Measurements from ENCODE around the gene MAP1LC3B2.

Gene MAP1LC3B2

DNA sequence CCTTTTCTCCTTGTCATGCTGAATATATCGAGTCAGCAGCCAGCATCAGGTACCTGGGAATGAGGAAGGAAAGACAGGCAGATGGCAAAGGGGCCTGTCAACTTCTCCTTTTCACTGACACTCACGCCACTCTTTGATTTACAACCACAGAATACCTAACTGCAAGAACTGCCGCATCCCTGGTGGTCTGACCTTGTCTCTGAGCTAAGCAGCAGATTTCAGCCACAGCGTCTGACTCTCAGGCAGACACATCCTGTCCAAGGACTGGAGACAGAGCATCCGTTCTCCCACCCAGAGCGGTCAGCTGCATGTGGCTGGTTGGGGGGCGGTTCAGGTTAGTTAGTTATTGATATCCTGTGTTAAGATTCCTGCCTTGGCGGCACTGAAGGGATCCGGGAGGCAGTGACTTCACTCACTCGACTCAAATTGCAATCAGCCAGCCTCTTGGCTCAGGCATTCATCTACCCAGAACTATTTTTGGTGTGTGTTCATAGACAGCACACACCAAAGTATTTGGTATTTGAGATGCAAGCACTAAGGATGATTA, 11.2 kb upstream of the MAP1LC3B2 start:
- Histone ChIP-seq H3K4me1 (ENCODE audit: control insufficient read depth, insufficient read depth, low read length) (no peaks in the 10 kb centered on the region; the same call in 1 of the 2 replicates), H3K36me3 (ENCODE audit: control insufficient read depth, insufficient read depth, low read length) (no peaks in the 10 kb centered on the region), H3K4me3 (ENCODE audit: low read depth, low read length) (no peak overlapping the region), H3K9me3 (ENCODE audit: control insufficient read depth, insufficient read depth, low read length) (no peaks in the 10 kb centered on the region), H3K9ac (ENCODE audit: low read depth, low read length) (no peak overlapping the region), H3K27me3 (ENCODE audit: control insufficient read depth, insufficient read depth, low read length) (no peaks in the 10 kb centered on the region), H3K27ac (ENCODE audit: low read depth, low read length) (no peak overlapping the region)

DNA sequence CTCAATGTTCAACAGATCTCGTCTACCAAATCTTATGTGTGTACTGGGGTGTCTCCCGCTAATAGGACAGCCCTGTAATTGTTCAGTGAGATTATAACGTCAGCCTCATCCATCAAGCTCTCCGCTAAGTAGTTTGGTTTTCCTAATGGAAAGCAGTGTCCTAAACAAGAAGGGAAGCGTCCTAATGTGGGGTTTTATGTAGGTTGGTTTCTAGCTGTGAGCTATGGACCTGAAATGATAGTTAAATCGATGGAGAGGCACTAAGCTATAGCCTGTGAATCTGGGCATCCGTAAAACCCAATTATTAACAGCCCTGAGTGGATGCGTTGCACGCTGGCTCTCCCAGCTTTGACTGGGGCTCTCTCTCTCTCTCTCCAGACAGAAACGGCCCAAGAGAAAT, 9.2 kb upstream of the MAP1LC3B2 start:
- no peaks in the 10 kb centered on the region for H3K27me3 ChIP-seq (ENCODE audit: control insufficient read depth, insufficient read depth, low read length)
- H3K9ac ChIP-seq (ENCODE audit: low read depth, low read length) = no peak overlapping the region
- H3K9me3 ChIP-seq (ENCODE audit: control insufficient read depth, insufficient read depth, low read length) = no peaks in the 10 kb centered on the region
- no peaks in the 10 kb centered on the region; the same call in 1 of the 2 replicates for H3K4me1 ChIP-seq (ENCODE audit: control insufficient read depth, insufficient read depth, low read length)
- no peak overlapping the region for H3K4me3 ChIP-seq (ENCODE audit: low read depth, low read length)
- H3K27ac ChIP-seq (ENCODE audit: low read depth, low read length) = no peak overlapping the region
- H3K36me3 ChIP-seq (ENCODE audit: control insufficient read depth, insufficient read depth, low read length) = no peaks in the 10 kb centered on the region

DNA sequence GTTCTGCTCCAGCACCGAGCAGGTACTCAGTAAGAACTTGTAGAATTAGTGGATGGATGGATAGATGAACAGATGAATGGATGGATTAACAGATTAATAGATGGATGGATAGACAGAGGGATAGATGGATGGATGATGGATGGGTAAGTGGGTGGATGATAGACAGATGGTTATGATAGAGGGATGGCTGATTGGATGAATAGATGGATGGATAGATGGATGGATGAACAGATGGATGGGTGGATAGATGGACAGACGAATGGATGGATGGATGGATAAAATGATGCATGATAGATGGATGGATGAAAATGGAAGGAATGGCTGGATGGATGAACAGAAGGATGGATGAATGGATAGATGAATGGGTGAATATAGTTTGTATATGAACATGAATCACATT, 8.0 kb upstream of the MAP1LC3B2 start:
- Histone ChIP-seq H3K4me3 (ENCODE audit: low read depth, low read length) (no peak overlapping the region), H3K27ac (ENCODE audit: low read depth, low read length) (no peak overlapping the region), H3K9me3 (ENCODE audit: control insufficient read depth, insufficient read depth, low read length) (no peaks in the 10 kb centered on the region), H3K36me3 (ENCODE audit: control insufficient read depth, insufficient read depth, low read length) (no peaks in the 10 kb centered on the region), H3K27me3 (ENCODE audit: control insufficient read depth, insufficient read depth, low read length) (no peaks in the 10 kb centered on the region), H3K4me1 (ENCODE audit: control insufficient read depth, insufficient read depth, low read length) (no peaks in the 10 kb centered on the region), H3K9ac (ENCODE audit: low read depth, low read length) (no peak overlapping the region)

DNA sequence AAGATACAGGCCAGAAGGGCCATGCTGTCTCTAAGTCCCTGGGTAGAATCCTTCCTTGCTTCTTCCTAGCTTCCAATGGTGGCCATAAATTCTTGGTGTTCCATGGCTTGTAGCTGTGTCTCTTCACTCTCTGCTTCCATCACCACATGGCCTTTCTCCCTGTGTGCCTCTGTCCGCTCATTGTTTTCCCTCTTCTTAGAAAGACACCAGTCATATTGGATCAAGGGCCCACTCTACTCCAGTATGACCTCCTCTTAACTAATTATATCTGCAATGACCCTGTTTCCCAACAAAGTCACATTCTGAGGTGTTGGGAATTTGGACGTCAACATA, 7.6 kb upstream of the MAP1LC3B2 start:
- no peaks in the 10 kb centered on the region for H3K4me1 ChIP-seq (ENCODE audit: control insufficient read depth, insufficient read depth, low read length)
- no peak overlapping the region for H3K4me3 ChIP-seq (ENCODE audit: low read depth, low read length)
- no peaks in the 10 kb centered on the region for H3K36me3 ChIP-seq (ENCODE audit: control insufficient read depth, insufficient read depth, low read length)
- no peaks in the 10 kb centered on the region for H3K27me3 ChIP-seq (ENCODE audit: control insufficient read depth, insufficient read depth, low read length)
- H3K9ac ChIP-seq (ENCODE audit: low read depth, low read length) = no peak overlapping the region
- H3K27ac ChIP-seq (ENCODE audit: low read depth, low read length) = no peak overlapping the region
- H3K9me3 ChIP-seq (ENCODE audit: control insufficient read depth, insufficient read depth, low read length) = no peaks in the 10 kb centered on the region

DNA sequence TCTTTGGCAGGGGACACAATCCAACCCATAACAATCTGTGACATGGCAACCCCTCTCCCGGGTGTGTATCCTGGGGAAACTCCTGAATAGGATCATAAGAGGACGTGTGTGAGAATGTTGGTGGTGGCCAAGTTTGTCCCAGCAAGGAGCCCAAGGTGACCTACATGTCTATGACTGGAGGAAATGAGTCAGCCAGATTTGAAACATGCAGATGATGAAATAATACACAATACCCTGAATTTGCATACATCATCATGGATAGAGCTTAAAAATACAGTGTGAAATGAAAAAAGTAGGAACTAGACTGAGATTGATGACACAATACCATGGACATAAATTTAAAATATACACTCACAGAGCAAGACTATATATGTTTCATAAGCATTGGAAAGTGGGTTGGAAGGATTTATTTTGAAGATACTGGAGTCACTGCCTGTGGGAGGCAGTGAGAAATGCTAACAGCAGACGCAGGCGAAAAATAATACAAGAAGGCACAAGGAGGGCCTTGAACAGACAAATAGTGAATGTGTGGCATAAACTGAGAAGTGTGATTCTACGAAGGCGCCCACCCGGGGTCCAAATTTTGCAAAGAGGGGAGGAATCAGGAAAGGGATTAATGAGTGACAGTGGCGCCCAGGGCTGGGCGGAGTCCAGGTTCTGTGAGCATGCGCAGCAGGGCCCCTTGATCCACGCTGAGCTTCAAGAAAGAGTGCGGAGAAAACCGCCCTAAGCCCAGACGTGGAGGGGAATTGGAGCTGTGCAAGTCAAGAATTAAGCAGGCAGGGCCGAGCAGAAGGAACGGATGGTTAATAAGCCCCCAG, 7.0 kb upstream of the MAP1LC3B2 start:
- no peak overlapping the region for H3K9ac ChIP-seq (ENCODE audit: low read depth, low read length)
- H3K27ac ChIP-seq (ENCODE audit: low read depth, low read length) = no peak overlapping the region

DNA sequence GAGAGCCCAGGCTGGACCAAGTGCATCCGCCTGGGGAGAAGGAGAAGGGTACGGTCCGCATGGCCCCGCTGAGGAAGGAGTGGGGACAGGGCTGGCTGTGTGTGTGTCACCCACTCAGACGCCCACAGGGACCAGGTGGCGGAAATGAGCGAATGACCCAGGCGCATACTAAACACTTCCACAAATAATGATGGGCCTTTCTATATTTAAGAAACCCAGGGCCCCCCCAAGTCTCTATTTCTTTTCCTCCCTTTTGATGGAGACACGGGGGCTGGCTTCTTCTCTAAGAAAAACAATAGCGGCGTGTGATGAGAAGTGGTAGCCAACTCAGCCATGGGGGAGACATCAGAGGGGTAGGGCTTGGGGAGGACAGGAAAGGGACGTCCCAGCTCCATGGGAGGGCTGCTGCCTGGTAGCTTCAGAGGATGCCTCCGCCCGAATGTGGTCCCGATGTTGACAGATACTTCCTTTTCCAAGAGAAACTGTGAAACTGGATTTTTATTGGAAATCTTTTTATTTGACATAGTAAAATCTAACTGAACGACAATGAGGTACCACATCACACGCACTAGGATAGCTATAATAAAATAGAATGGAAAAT, 6.3 kb upstream of the MAP1LC3B2 start:
- Histone ChIP-seq H3K9me3 (ENCODE audit: control insufficient read depth, insufficient read depth, low read length) (no peaks in the 10 kb centered on the region), H3K27me3 (ENCODE audit: control insufficient read depth, insufficient read depth, low read length) (no peaks in the 10 kb centered on the region), H3K4me1 (ENCODE audit: control insufficient read depth, insufficient read depth, low read length) (no peaks in the 10 kb centered on the region), H3K36me3 (ENCODE audit: control insufficient read depth, insufficient read depth, low read length) (no peaks in the 10 kb centered on the region), H3K27ac (ENCODE audit: low read depth, low read length) (no peak overlapping the region), H3K4me3 (ENCODE audit: low read depth, low read length) (no peak overlapping the region), H3K9ac (ENCODE audit: low read depth, low read length) (no peak overlapping the region)

More for the DNA sequence above, 7.0 kb upstream of the MAP1LC3B2 start:
- Histone ChIP-seq H3K4me3 (ENCODE audit: low read depth, low read length) (no peak overlapping the region), H3K9me3 (ENCODE audit: control insufficient read depth, insufficient read depth, low read length) (no peaks in the 10 kb centered on the region), H3K4me1 (ENCODE audit: control insufficient read depth, insufficient read depth, low read length) (no peaks in the 10 kb centered on the region), H3K36me3 (ENCODE audit: control insufficient read depth, insufficient read depth, low read length) (no peaks in the 10 kb centered on the region), H3K27me3 (ENCODE audit: control insufficient read depth, insufficient read depth, low read length) (no peaks in the 10 kb centered on the region)

DNA sequence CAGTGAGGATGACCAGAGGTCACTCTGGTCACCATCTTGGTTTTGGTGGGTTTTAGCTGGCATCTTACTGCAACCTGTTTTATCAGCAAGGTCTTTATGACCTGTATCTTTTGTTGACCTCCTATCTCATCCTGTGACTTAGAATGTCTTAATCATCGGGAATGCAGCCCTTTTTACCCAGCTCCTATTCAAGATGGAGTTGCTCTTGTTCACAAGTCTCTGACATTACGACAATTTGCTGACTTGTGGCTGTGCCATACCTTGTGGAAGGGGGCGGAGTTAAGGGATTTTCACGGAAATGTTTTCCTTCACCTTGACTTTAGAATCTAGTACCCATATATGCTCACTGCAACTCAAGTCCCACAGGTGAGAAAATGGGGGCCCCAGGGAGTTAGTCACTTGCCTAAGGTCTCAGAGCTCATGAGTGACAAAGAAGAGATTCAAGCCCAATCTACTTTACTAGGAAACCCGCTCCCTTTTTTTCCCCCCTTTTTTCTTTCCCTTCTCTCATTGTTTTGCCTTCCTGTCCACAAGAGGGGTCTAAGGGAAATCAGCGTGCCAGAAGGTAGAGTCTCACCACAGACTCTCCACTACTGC, 2.7 kb upstream of the MAP1LC3B2 start:
- Histone ChIP-seq H3K9me3 (ENCODE audit: control insufficient read depth, insufficient read depth, low read length) (no peaks in the 10 kb centered on the region), H3K27me3 (ENCODE audit: control insufficient read depth, insufficient read depth, low read length) (no peaks in the 10 kb centered on the region), H3K27ac (ENCODE audit: low read depth, low read length) (no peak overlapping the region), H3K9ac (ENCODE audit: low read depth, low read length) (no peak overlapping the region), H3K4me3 (ENCODE audit: low read depth, low read length) (no peak overlapping the region), H3K36me3 (ENCODE audit: control insufficient read depth, insufficient read depth, low read length) (no peaks in the 10 kb centered on the region), H3K4me1 (ENCODE audit: control insufficient read depth, insufficient read depth, low read length) (peaks cover 9% of the 10 kb centered on the region; the same call in 1 of the 2 replicates)

DNA sequence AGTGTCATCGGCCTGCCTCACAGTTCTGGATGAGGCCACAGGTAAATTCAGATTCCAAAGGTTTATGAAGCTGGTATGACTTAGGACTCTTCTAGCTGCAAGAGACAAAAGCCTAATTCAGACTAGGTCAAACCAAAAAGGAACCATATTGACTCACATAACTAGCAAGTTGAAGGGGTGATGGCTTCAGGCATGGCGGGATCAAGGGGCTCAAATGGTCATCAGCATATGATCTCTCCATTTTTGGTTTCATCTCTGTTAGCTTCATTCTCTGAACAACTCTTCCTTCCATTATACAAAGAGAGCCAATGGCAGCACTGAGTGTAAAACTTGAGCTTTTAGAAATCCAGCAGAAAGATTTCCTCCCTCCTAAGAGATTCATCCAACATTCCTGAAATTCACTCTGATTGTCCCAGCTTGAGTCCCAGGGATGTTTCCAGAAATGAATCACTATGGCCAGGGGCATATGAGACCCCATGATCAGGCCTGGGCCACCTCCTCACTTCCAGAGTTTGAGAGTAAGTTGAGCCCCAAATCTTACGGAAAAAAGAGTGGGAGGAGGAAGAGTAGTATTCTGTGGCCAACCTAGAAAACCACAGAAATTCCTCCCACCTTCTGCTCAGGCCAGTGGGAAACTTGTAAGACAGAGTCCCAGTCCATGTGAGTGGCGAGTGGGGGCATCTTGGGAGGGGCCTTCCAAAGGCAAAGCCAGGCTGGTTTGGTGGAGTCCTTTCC, 2.0 kb upstream of the MAP1LC3B2 start:
- Histone ChIP-seq H3K4me3 (ENCODE audit: low read depth, low read length) (no peak overlapping the region), H3K27ac (ENCODE audit: low read depth, low read length) (no peak overlapping the region), H3K9ac (ENCODE audit: low read depth, low read length) (no peak overlapping the region), H3K36me3 (ENCODE audit: control insufficient read depth, insufficient read depth, low read length) (no peaks in the 10 kb centered on the region), H3K4me1 (ENCODE audit: control insufficient read depth, insufficient read depth, low read length) (peaks cover 9% of the 10 kb centered on the region; the same call in 1 of the 2 replicates), H3K9me3 (ENCODE audit: control insufficient read depth, insufficient read depth, low read length) (no peaks in the 10 kb centered on the region), H3K27me3 (ENCODE audit: control insufficient read depth, insufficient read depth, low read length) (no peaks in the 10 kb centered on the region)

DNA sequence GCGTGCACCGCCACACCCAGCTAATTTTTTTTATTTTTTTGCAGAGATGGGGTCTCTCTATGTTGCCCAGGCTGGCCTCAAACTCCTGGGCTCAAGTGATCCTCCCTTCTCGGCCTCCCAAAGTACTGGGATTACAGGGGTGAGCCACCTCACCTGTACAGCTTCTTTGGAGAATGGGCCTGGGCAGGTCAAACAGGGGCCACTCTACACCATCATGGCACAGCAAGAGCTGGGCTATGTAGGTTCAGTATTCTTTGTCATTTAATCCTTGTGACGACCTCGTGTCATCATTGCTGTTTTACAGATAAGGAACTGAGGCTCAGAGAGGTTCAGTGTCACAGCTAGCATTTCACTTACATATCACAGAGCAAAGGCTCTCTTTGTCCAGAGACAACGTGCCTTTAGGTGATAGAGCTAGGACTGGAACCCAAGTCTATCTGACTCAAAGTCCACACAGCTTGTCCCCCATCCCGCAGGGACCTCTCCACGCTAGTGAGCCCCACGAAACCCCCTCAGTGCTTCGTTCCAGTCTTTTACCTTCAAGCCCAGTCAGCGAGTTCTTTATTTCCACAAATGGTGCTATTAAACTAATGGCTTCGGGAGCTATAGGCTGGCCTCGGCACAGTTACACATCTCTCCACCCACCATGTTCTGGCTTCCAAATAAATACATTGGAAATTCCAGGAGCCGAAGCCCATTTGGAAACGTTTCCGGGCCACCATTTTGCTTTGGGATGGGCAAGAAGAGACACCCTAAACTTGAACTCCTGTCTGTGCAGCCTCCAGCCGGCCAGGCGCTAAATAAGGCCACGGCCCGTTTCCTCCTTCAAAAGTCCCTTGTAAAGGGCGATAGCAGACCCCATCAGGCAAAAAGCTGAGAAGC, 660 bp upstream of the MAP1LC3B2 start:
- no peaks in the 10 kb centered on the region for H3K36me3 ChIP-seq (ENCODE audit: control insufficient read depth, insufficient read depth, low read length)
- H3K27me3 ChIP-seq (ENCODE audit: control insufficient read depth, insufficient read depth, low read length) = no peaks in the 10 kb centered on the region
- H3K4me1 ChIP-seq (ENCODE audit: control insufficient read depth, insufficient read depth, low read length) = peaks cover 9% of the 10 kb centered on the region; the same call in 1 of the 2 replicates
- no peak overlapping the region for H3K27ac ChIP-seq (ENCODE audit: low read depth, low read length)
- H3K9me3 ChIP-seq (ENCODE audit: control insufficient read depth, insufficient read depth, low read length) = peaks cover 3% of the 10 kb centered on the region; the same call in 1 of the 2 replicates
- no peak overlapping the region for H3K4me3 ChIP-seq (ENCODE audit: low read depth, low read length)
- no peak overlapping the region for H3K9ac ChIP-seq (ENCODE audit: low read depth, low read length)
